Osteocyte (in vitro differentiated cells): ENCODE data around the gene EXD3. TPM values are rescaled to one million over a fixed set of nuclear protein-coding genes. Genes with fewer than 3 reads are reported as not detected.

ENCODE experiments used
- DNase-seq: peaks from one replicate; pipeline ENCODE4 v3.0.0; 2021; ENCODE audit warnings: mixed read lengths; ENCODE audit not compliant: unreplicated experiment; ENCODE audit errors: extremely low spot score
- H3K27ac Mint-ChIP-seq: one replicate; pipeline ENCODE4 v1.8.0; 2021; ENCODE audit warnings: mild to moderate bottlenecking, mixed read lengths; ENCODE audit not compliant: unreplicated experiment
- H3K27me3 Mint-ChIP-seq: one replicate; pipeline ENCODE4 v1.8.0; 2021; ENCODE audit warnings: mixed read lengths; ENCODE audit not compliant: unreplicated experiment
- H3K36me3 Mint-ChIP-seq: one replicate; pipeline ENCODE4 v1.8.0; 2021; ENCODE audit warnings: mixed read lengths; ENCODE audit not compliant: unreplicated experiment
- H3K4me1 Mint-ChIP-seq: one replicate; pipeline ENCODE4 v1.8.0; 2021; ENCODE audit warnings: mixed read lengths; ENCODE audit not compliant: unreplicated experiment
- H3K4me3 Mint-ChIP-seq: one replicate; pipeline ENCODE4 v1.8.0; 2021; ENCODE audit warnings: mild to moderate bottlenecking, moderate library complexity, mixed read lengths; ENCODE audit not compliant: unreplicated experiment
- H3K9me3 Mint-ChIP-seq: one replicate; pipeline ENCODE4 v1.8.0; 2021; ENCODE audit warnings: mixed read lengths; ENCODE audit not compliant: unreplicated experiment
- total RNA-seq: library from RNA; stranded (reverse); gene quantifications from 2 replicates; pipeline ENCODE4 v1.2.1, GENCODE V29; 2021
- TF ChIP-seq, protein P1 (sequence below): fragments of 200-600 bp; sonication (generic); IDR thresholded peaks from 2 replicates; pipeline ENCODE4 v1.5.0; 2021; ENCODE audit warnings: antibody characterized with exemption, mild to moderate bottlenecking, moderate library complexity

Gene EXD3
- total RNA-seq, 1 donor from 2014 or later = 21.5 TPM

DNA sequence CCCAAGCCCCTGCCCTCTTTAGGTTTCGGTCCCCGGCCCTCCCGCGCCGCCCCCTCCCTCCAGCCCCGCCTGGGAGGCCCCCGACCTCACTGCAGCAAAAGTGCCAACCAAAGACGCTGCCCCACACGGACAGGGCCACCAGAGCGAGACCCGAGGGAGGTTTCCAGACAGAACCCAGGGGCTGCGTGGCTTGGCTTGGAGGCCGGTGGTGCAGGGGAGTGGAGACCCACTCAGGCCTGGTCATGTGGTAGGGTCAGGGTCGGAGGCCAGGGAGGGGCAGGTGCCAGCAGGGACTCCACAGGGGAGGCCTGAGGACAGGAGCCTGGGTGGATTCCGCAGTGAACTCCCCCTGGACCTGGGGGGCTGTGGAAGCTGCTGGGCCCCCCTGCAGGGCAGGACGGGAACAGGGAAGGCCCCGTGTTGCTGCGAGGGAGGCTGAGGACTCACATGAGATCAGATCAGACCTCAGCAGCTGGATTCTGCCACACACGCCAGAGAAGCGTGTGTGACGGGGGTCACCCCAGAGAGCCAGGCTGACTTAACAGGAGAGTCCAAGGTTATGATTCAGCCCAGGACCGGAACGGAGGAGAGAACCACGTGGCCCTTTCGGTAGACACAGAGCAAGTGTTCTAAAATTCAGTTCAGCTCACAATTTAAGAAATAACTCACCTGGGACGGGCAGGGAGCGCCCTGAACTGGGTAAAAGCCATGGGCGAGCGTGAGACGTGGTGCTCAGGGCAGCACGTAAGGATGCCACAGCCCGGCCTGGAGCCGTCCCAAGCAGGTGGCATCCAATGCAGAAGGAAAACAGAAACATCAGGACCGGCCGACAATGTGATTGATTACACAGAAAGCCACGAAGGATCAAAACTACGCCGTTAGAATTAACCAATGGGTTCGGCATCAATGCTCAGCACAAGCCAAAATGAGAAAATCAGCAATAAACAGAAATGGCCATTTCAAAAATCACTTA lies 38.9 kb downstream of the EXD3 start:
- no peak overlapping the region for H3K4me3 Mint-ChIP-seq
- no peak for DNase-seq
- TF ChIP-seq, protein P1, sequence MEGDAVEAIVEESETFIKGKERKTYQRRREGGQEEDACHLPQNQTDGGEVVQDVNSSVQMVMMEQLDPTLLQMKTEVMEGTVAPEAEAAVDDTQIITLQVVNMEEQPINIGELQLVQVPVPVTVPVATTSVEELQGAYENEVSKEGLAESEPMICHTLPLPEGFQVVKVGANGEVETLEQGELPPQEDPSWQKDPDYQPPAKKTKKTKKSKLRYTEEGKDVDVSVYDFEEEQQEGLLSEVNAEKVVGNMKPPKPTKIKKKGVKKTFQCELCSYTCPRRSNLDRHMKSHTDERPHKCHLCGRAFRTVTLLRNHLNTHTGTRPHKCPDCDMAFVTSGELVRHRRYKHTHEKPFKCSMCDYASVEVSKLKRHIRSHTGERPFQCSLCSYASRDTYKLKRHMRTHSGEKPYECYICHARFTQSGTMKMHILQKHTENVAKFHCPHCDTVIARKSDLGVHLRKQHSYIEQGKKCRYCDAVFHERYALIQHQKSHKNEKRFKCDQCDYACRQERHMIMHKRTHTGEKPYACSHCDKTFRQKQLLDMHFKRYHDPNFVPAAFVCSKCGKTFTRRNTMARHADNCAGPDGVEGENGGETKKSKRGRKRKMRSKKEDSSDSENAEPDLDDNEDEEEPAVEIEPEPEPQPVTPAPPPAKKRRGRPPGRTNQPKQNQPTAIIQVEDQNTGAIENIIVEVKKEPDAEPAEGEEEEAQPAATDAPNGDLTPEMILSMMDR = no peak
- H3K9me3 Mint-ChIP-seq = no peaks in the 10 kb centered on the region
- H3K27me3 Mint-ChIP-seq = no peaks in the 10 kb centered on the region
- peaks cover 1% of the 10 kb centered on the region for H3K4me1 Mint-ChIP-seq
- H3K27ac Mint-ChIP-seq = no peak overlapping the region
- no peaks in the 10 kb centered on the region for H3K36me3 Mint-ChIP-seq

DNA sequence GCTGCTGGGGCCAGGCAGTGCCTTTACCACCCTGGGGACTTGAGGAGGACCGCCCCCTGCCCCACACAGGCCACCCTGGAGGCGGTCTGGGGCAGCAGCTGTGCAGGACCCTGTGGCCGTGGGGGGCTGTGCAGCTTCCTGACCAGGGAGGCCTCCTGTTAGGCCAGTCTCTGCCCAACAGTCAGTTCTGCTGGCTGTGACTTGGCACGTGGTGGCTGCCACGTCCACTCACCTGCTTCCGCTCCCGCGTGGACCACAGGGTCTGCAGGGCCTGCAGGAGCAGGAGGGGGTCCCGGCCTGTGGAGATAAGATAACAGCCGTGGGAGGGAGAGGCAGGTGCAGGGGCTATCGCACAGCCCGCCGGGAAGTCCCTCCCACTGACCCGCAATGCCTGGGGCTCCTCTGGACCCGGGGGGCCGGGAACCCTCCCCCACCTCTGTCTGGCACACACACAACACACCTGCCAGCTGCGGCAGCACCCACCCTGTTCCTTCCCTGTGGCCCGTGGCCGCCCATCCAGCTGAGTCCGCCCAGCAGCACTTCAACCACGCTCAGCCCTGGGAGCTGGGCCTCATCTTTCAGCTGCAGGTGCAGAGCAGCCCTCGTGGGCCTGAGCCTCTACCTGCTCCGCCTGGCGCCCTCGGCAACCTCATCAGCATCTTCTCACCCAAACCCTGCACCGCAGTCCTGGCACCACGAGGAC lies 39.7 kb downstream of the EXD3 start:
- H3K4me3 Mint-ChIP-seq = no peak overlapping the region
- DNase-seq = no peak
- peaks cover 1% of the 10 kb centered on the region for H3K4me1 Mint-ChIP-seq
- no peaks in the 10 kb centered on the region for H3K36me3 Mint-ChIP-seq
- H3K27me3 Mint-ChIP-seq = no peaks in the 10 kb centered on the region
- no peaks in the 10 kb centered on the region for H3K9me3 Mint-ChIP-seq
- no peak overlapping the region for H3K27ac Mint-ChIP-seq
- TF ChIP-seq, protein P1 = no peak

DNA sequence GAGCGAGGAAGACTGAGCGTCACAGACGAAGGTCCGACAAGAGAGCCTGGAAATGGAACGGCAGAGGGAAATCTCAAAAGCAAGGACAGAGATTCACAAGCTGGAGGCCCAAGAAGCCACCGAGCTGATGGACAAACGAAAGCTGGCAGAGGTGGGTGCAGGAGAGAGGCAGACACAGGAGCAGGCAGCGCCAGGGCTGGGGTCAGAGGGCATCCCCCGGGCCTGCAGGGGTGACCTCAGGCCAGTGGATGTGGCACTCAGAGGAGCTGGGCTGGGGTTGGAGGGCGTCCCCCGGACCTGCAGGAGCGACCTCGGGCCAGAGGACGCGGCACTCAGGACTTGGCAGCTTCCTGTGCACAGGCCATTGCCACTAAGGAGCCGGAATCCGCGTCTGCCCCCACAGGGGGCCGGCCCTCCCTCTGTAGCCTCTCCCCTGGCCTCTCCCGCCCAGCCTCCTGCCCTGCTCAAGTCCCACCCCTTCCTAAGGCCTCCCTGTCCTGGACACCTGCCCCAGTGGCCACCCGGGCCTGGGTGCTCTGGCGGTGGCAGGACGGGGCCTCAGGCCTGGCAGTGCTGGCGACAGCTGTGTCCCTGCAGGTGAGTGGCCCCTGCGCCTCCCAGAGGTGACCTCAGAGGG lies 40.4 kb downstream of the EXD3 start:
- H3K4me1 Mint-ChIP-seq = no peaks in the 10 kb centered on the region
- no peaks in the 10 kb centered on the region for H3K36me3 Mint-ChIP-seq
- no peak overlapping the region for H3K27ac Mint-ChIP-seq
- no peak overlapping the region for H3K4me3 Mint-ChIP-seq
- H3K27me3 Mint-ChIP-seq = no peaks in the 10 kb centered on the region
- DNase-seq = no peak
- TF ChIP-seq, protein P1 = no peak
- no peaks in the 10 kb centered on the region for H3K9me3 Mint-ChIP-seq

DNA sequence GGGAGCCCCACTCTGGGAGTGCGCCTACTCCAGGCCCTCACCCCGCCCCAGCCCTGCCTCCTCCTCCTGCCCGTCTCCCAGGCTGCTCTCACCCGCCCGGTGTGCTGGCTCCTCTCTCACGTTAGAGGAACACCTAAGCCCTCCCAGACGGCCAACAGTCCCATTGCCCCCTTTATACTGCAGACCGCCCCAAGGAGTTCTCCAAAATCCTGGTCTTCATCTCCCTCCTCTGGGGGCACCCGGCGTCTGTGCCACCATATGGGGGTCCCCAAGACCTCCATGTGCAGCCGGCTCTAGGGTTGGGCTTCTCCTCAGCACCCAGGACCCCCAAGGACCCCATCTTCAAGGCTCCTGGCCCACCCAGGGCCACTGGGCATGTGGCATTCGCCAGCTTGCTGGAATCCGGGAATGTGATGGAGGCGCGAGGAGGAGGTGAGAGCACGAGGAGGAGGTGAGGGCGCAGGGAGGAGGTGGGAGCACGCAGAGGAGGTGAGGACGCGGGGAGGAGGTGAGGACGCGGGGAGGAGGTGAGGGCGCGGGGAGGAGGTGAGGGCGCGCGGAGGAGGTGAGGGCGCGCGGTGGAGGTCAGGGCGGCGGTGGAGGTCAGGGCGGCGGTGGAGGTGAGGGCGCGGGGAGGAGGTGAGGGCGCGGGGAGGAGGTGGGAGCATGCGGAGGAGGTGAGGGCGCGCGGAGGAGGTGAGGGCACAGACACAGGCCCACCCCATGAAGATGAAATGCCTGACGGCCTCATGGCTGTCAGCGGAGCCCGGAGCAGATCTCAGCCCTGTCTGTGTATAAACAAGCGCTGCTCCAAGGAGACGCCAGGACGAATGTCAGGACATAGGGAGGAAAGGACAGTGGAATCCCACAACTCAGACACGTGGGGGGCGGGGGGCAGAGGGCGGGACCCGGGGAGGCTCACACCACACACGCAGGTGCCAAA lies 41.2 kb downstream of the EXD3 start:
- TF ChIP-seq, protein P1 = no peak
- H3K4me3 Mint-ChIP-seq = no peak overlapping the region
- H3K4me1 Mint-ChIP-seq = no peaks in the 10 kb centered on the region
- no peak overlapping the region for H3K27ac Mint-ChIP-seq
- H3K27me3 Mint-ChIP-seq = no peaks in the 10 kb centered on the region
- no peak for DNase-seq
- H3K9me3 Mint-ChIP-seq = no peaks in the 10 kb centered on the region
- no peaks in the 10 kb centered on the region for H3K36me3 Mint-ChIP-seq
